Testis (tissue), 2 donors: ENCODE data around the gene TNRC6C.

Experiments used
- CTCF ChIP-seq, 3 experiments: fragments of 450-650 bp in 2 of 3; fragments of 200-600 bp in 1 of 3; sonication (generic) in 1 of 3; IDR thresholded peaks; one replicate each; pipeline ENCODE4 v1.5.1; 2016 to 2019; ENCODE audit warnings: antibody characterized with exemption in 3 of 3, mild to moderate bottlenecking in 2 of 3, moderate library complexity in 1 of 3
- POLR2A ChIP-seq: fragments of 450-650 bp; IDR thresholded peaks from one replicate; pipeline ENCODE4 v1.6.1; 2017; ENCODE audit warnings: antibody characterized with exemption, mild to moderate bottlenecking, moderate library complexity

GRCh38 chr17:78029697-78030096 is 71.2 kb downstream of the TNRC6C start:
- no peak for TF ChIP-seq CTCF (IDR thresholded peaks at IDR 0.05)
- TF ChIP-seq POLR2A: no peak
